ENCODE results near the gene UBE2O. TPM values are rescaled to one million over a fixed set of nuclear protein-coding genes. Genes with fewer than 3 reads are reported as not detected.

The UBE2O gene
- total RNA-seq, 1 donor from 2014 or later = 94.3 TPM

DNA sequence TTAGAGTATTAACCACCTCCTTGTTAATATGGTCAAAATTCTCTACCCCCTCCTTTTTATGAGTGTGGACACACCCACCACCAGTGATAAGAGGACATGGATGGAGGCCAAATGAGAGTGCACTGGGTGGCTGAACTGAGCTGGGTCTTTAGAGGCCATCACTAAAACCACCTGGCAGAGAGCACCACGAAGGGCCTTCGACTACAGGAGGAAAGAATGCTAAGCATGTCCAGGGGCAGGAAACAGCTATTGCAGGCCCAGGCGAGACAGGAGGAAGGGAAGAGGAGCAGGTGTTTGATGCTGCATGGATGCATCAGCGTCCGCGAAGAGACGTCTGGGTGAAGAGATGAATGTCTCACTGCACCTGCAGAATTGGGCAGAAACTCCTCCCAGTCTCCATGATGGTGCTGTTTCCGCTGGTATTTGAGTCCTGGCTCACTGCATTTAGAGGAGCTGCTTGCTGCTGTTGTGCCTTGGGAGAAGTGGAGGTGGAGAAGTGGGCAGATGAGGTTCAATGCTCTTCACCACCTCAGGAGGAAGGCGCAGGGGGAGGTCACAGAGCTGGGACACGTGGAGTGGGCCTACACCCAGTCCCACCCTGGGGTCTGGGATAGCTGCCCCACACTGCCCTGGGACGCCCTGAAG is 35.3 kb downstream of the UBE2O start:
- no peak overlapping the region for H3K27ac Mint-ChIP-seq (ENCODE audit: unreplicated experiment)
- TF ChIP-seq, protein P1, sequence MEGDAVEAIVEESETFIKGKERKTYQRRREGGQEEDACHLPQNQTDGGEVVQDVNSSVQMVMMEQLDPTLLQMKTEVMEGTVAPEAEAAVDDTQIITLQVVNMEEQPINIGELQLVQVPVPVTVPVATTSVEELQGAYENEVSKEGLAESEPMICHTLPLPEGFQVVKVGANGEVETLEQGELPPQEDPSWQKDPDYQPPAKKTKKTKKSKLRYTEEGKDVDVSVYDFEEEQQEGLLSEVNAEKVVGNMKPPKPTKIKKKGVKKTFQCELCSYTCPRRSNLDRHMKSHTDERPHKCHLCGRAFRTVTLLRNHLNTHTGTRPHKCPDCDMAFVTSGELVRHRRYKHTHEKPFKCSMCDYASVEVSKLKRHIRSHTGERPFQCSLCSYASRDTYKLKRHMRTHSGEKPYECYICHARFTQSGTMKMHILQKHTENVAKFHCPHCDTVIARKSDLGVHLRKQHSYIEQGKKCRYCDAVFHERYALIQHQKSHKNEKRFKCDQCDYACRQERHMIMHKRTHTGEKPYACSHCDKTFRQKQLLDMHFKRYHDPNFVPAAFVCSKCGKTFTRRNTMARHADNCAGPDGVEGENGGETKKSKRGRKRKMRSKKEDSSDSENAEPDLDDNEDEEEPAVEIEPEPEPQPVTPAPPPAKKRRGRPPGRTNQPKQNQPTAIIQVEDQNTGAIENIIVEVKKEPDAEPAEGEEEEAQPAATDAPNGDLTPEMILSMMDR (IDR thresholded peaks at IDR 0.05; ENCODE audit: partially characterized antibody, unreplicated experiment) = no peak
- H3K27me3 Mint-ChIP-seq (ENCODE audit: unreplicated experiment) = peaks cover 2% of the 10 kb centered on the region
- H3K4me3 Mint-ChIP-seq (ENCODE audit: unreplicated experiment) = peak overlapping the region; percentile 34
- no peak for DNase-seq
- no peaks in the 10 kb centered on the region for H3K36me3 Mint-ChIP-seq (ENCODE audit: unreplicated experiment)
- peaks cover 3% of the 10 kb centered on the region for H3K9me3 Mint-ChIP-seq (ENCODE audit: unreplicated experiment)
- H3K4me1 Mint-ChIP-seq (ENCODE audit: low read depth, unreplicated experiment) = peaks cover 46% of the 10 kb centered on the region

DNA sequence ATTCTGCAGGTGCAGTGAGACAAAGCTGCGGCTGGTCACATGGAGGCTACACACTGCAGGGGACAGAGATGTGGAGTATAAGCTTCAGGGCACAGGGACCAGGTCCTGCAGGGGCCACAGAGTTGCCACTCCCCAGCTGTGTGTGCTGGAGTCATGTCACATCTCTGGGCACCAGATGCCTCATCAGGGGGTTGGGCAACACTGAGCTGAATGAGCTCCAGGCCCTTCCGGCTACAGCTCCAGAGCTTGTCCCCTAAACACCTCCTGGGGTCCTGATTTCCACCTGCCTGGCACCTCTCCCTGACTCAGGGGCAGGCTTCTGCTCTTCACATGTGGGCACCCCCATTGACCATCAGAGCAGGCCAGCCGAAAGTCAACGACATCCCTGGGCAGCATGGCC is 36.1 kb downstream of the UBE2O start:
- H3K27me3 Mint-ChIP-seq (ENCODE audit: unreplicated experiment) = peaks cover 2% of the 10 kb centered on the region
- H3K27ac Mint-ChIP-seq (ENCODE audit: unreplicated experiment) = no peak overlapping the region

DNA sequence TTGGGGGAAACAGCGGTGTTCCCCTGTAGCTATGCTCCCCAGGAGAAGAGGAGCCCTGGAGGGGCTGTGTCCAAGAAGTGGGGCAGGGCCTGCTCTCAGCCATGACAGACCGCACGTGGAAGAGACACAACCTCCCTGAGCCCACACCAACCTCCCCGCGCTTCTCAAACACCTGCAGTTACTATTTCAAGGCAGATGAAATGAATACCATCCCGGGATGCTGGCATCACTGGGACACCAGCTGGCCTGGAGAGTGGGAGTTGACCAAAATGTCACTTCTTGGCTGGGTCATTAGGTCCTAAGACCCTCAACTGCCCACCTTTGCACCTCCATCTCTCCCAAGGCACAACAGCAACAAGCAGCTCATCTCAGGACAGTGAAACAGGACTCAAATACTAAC is 36.5 kb downstream of the UBE2O start:
- Mint-ChIP-seq H3K4me3 (ENCODE audit: unreplicated experiment) (no peak overlapping the region), H3K27me3 (ENCODE audit: unreplicated experiment) (peaks cover 2% of the 10 kb centered on the region), H3K4me1 (ENCODE audit: low read depth, unreplicated experiment) (peaks cover 46% of the 10 kb centered on the region), H3K27ac (ENCODE audit: unreplicated experiment) (no peak overlapping the region), H3K36me3 (ENCODE audit: unreplicated experiment) (no peaks in the 10 kb centered on the region), H3K9me3 (ENCODE audit: unreplicated experiment) (peaks cover 3% of the 10 kb centered on the region)
- no peak for DNase-seq
- TF ChIP-seq, protein P1 (IDR thresholded peaks at IDR 0.05; ENCODE audit: partially characterized antibody, unreplicated experiment) = no peak

More for the DNA sequence above, 36.1 kb downstream of the UBE2O start:
- no peaks in the 10 kb centered on the region for H3K36me3 Mint-ChIP-seq (ENCODE audit: unreplicated experiment)
- peaks cover 3% of the 10 kb centered on the region for H3K9me3 Mint-ChIP-seq (ENCODE audit: unreplicated experiment)
- H3K4me1 Mint-ChIP-seq (ENCODE audit: low read depth, unreplicated experiment) = peaks cover 46% of the 10 kb centered on the region
- TF ChIP-seq, protein P1 (IDR thresholded peaks at IDR 0.05; ENCODE audit: partially characterized antibody, unreplicated experiment) = no peak
- DNase-seq = no peak
- no peak overlapping the region for H3K4me3 Mint-ChIP-seq (ENCODE audit: unreplicated experiment)

DNA sequence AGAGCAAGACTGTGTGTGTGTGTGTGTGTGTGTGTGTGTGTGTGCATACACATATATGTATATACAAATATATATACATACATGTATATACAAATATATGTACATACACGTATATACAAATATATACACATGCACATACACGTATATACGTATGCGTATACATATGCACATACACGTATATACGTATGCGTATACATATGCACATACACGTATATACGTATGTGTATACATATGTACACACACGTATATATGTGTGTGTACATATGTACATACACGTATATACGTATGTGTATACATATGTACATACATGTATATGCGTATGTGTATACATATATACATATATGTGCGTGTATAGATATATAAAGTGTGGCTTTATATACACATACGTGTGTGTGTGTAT is 37.2 kb downstream of the UBE2O start:
- TF ChIP-seq, protein P1 (IDR thresholded peaks at IDR 0.05; ENCODE audit: partially characterized antibody, unreplicated experiment) = no peak
- Mint-ChIP-seq H3K9me3 (ENCODE audit: unreplicated experiment) (peaks cover 3% of the 10 kb centered on the region), H3K27ac (ENCODE audit: unreplicated experiment) (no peak overlapping the region), H3K4me3 (ENCODE audit: unreplicated experiment) (no peak overlapping the region), H3K27me3 (ENCODE audit: unreplicated experiment) (peaks cover 2% of the 10 kb centered on the region), H3K4me1 (ENCODE audit: low read depth, unreplicated experiment) (peaks cover 41% of the 10 kb centered on the region), H3K36me3 (ENCODE audit: unreplicated experiment) (no peaks in the 10 kb centered on the region)
- no peak for DNase-seq
